SKM-1 (cell line): ENCODE measurements around the gene FBXL16.

Source experiments
- DNase-seq: peaks from one replicate; lab custom pipeline; 2025; ENCODE audit not compliant: unreplicated experiment; lab: John Stamatoyannopoulos, UW

Gene FBXL16

GRCh38 chr16:711548-712320 lies 6.1 kb upstream of the FBXL16 start:
- DNase-seq, result peak; percentile 63

DNA sequence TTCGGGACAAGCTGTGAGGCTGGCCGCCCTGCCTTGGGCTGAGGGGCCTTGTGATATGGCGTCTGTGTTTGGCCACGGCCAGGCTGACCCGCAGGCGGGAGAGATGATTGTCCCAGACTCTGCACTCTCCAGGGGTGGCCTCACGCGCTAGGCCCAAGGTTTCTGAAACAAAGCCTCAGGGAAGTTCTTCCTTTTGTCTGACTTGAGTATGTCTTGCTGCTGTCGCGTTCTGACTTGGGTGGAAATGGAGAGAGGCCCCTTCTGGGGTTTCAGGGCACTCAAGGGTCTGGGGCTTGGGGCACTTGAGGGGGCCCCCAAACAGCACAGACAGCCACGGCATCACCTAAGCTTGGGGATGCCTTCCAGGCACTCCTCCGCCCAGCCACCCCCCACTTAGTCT lies 5.5 kb upstream of the FBXL16 start:
- DNase-seq, result no peak

DNA sequence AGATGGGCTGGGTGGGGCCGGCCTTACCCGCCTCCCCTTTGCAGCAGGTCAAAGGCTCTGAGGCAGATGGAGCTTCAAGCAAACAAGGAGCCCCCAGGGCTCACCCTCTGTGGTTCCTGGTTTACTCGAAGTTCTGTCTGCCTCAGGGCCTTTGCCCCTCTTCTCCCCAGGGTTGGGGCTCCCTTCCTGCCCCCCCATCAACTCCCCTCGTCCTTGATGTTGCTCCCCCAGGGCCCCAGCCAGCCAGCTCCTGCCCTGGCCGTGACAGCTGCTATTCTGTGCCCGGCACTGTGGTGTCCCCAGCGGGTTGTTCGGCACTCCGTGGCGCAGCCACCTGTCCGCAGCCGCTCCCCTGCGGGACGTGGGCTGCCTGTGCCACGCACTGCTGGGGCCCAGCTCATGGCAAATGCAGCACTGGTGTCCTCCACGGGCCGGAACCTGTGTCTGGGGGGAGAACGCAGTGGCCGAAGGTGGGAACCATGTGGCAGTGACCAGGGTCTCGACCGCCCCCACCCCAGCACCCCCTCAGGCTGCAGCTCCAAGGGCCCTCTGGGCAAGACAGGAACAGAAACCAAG lies 5.0 kb upstream of the FBXL16 start:
- no peak for DNase-seq

DNA sequence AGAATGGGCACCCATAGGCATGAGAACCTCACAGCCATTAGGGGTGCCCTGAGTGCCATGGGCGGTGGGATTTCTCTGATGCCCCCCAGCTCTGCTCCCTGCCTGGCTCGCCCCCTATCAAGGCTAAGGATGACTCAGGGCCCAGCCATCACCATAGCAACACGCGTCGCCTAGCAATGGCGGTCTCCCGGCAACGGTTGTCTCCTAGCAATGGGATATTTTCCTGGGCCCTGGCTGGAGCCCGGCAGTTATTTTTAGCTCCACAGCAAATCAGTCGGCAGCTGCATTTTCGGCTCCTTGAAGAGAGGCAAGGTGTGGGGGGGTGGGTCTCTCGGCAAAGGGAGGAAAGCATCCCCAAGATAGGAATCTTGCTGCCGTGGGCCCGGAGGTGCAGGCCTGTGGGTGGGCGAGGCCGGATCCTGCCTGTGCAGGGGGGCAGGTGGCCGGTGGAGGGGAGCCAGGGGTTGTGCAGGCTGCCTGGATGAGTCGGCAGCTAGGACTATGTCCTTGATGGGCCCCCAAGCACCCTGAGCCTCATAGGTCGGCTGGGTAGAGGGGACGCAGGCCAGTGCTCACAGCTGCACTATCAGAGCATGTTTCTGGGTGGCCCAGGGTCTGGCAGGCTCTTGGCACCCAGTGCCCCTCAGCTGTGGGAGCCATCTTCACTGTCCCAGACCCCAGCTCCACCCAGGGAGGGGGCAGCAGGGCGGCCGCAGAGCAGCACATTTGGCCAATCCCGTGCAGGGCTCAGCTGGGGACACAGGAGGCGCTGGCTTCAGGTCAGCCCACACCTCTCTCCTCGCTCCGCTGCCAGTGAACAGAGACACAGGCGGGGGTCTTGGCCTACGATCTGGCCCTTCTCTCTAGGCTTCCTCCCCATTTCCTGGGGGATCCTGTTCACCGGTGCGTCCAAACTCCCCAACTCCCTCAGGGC lies 4.2 kb upstream of the FBXL16 start:
- no peak for DNase-seq

- DNase-seq, result no peak
Measured at GRCh38 chr16:708959-709358, 3.4 kb upstream of the FBXL16 start.

DNA sequence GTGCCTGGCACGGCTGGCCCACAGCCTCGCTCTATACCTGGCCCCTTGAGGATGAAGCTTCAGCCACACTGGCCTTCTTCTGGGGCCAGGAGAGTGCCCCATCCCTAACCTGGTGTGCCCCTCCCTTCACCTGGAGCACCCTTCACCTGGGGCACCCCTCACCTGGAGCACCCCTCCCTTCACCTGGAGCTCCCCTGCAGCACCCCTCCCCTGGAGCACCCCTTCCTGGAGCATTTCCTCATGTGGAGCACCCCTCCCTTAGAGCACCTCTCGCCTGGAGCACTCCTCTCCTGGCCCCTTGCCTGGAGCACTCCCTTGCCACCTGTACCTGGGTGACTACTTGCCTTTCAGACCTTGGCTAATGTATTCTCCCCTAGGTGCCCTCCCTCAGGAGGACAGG lies 2.4 kb upstream of the FBXL16 start:
- no peak for DNase-seq

- DNase-seq, result no peak
Measured at GRCh38 chr16:707062-707538, 1.5 kb upstream of the FBXL16 start.

DNA sequence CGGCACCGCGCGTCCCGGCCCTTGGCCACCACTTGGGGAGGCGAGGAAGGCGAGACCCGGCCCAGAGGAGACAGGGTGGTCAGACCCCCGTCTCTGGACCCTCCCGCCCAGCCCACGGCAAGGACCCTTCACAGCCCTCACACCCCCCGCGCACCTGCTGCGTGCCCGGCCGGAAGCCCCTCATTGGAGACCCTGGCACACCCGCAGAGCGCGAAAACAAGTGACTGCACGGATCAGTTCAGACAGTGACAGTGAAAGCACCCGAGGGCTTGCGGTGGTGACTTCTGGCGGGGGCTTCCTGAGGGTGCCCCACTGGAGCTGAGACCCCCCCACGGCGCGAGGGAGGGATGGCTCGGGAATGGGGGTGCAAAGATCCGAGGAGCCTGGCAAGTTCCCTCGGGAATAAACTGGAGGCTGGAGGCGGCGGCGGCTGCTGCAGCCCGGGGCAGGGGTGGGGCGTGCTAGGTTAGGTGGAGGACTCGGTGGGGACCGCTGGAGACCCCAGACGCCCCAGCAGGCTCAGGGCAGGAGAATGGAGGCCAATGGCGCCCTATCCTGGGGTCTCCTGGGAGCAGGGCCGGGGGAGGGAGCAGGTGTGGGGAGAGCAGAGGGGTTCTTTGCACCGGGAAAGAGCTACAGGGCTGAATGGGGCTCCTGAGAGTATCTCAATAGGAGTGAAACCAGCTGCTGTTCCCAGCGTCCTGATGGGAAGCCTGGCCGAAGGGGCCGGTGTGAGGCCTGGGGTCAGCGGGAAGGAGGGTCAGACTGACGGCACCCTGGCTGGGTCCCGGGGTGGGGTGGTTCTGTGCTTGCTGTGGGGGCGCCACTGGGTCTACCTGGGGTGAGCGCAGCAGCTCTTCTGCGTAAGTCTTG lies 824 bp upstream of the FBXL16 start:
- DNase-seq, result no peak

- DNase-seq, result no peak
Measured at GRCh38 chr16:704552-705380, 835 bp downstream of the FBXL16 start.

DNA sequence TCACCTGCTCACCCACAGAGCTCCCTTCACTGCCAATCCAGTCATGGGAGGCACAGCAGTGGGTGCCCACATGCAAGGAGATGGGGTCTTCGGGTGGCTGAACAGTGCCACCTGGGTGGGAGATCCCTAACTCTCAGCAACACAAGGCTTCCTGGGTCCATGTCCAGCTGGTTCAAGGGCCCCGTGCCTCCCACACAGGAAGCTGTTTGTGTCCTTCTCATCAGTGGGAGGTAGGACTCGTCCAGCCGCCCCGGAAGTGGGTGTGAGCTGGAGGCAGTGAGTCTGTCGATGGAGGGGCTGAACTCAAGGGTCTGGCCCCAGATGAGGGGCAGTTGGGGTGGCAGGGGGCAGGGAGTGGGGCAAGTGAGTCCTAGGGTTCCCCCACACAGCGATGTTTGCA lies 1.6 kb downstream of the FBXL16 start:
- DNase-seq, result no peak

DNA sequence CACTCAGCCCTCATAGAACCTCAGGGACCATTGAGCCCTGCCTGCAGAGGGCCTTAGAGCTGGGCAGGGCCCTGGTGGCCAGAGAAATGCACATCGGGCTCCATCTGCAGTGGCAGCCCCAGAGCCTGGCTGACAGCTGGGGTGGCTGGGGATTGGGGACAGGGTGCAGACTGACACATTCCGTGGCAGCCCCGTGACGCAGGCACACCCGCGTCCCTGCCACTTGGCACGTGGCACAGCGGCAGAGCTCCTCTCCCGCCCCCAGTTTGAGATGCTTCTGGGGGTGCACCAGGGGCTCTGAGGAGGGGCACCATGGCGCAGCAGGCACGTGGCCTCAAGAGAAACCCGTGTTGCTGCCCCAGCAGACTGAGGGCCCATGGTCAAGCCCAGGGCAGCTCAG lies 2.2 kb downstream of the FBXL16 start:
- no peak for DNase-seq

GRCh38 chr16:702341-702740 lies 3.3 kb downstream of the FBXL16 start:
- DNase-seq, result no peak

DNA sequence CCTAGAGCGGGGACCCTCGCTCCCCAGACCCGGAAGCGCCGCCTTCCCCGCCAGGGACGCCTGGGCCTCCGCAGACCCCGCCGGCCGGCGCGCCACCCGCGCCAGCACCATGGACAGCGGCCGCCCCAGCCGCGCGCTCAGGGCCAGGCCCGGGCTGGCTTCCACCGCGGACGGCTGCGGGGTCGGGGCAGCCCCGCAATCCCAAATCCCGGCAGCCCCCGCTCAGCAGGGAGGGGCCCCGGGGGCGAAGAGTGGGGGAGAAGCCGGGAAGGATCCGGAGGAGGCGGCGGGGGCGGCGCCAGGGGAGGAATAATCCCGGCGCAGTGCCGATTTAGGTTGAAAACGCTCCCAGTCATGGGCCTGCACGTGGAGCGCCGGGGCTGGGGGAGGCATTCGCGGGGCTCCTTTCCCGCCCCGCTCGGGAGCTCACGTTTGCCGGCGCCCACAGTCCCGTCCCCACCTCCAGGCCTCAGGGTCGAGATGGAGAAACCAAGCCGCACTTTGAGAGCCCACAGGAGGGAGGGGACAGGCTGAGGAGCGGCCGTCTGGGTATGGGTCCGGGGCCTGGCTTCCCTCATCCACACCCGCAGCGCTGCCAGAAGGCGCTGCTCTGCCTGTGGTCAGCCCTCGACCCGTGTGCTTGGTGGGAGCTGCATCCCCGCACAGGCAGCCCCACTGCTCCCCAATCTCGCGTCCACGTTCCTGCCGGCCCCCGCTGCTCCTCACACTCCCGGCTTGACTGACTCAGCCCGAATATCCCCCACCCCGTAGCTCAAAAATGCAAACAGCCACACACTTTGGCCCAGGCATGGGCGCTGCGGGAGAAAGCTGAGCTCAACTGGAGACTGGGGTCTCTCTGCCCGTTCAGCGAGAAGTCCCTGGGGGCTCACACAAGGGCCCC lies 4.7 kb downstream of the FBXL16 start:
- DNase-seq, result no peak

DNA sequence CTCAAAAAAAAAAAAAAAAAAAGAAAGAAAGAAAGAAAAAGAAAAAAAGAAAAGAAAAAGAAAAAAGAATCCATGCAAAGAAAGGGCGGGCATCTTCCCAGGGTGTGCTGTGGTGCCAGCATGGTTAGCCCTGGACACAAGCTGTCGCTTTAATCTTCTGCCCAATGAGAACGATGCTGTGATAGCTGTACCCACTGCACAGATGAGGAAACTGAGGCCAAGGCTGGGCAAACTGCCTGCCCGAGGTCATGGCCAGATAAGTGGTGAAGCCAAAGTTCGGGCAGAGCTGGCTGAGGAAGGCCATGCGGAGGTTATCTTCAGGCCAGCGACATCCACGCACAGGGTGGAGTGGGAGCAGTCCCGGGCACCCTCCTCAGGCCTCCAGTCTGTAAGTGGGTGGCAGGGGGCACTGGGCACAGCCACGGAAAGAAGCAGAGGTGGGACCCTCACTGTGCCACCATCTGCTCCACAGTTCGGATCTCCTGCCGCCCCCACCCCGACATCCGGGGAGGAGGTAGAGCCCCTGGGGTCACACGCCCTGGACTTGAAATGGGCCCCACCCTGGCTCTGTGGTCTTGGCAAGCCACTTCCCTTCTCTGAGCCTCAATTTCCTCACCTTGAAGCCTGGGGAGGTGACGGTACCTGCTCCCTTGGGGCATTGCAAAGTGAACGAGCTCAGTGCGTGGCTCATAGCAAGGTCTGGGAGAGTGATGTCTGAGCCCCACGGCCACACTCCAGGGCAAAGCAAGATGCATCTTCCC lies 6.5 kb downstream of the FBXL16 start:
- no peak for DNase-seq

- no peak for DNase-seq
Measured at GRCh38 chr16:695355-696089, 10.1 kb downstream of the FBXL16 start.

- DNase-seq, result no peak
Measured at GRCh38 chr16:694863-695354, 10.7 kb downstream of the FBXL16 start.

- no peak for DNase-seq
Measured at GRCh38 chr16:694187-694862, 11.3 kb downstream of the FBXL16 start.
